ENCODE data around the gene NYAP1.

DNA sequence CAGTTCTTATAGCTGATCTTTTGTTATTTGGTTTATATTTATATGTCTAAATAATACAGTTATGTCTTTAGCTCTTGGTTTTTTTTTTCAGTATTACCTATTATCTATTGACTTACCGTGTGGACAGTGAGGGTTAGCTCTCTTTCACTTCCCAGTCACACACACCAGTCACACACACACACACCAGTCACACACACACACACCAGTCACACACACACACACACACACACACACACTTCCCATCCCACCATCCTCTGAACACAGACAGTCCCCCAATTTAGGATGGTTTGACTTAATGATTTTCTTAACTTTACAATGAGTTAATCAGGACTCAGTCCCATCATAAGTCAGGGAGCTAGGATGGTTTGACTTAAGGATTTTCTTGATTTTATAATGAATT, 36.4 kb downstream of the NYAP1 start:
- TF ChIP-seq, protein P1, sequence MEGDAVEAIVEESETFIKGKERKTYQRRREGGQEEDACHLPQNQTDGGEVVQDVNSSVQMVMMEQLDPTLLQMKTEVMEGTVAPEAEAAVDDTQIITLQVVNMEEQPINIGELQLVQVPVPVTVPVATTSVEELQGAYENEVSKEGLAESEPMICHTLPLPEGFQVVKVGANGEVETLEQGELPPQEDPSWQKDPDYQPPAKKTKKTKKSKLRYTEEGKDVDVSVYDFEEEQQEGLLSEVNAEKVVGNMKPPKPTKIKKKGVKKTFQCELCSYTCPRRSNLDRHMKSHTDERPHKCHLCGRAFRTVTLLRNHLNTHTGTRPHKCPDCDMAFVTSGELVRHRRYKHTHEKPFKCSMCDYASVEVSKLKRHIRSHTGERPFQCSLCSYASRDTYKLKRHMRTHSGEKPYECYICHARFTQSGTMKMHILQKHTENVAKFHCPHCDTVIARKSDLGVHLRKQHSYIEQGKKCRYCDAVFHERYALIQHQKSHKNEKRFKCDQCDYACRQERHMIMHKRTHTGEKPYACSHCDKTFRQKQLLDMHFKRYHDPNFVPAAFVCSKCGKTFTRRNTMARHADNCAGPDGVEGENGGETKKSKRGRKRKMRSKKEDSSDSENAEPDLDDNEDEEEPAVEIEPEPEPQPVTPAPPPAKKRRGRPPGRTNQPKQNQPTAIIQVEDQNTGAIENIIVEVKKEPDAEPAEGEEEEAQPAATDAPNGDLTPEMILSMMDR (conservative IDR thresholded peaks at IDR 0.05), result no peak
- no peak for TF ChIP-seq ZFX (IDR thresholded peaks at IDR 0.05)

Data from C4-2B (cell line).